NT2/D1 (cell line): ENCODE data around the gene TSPAN14.

ENCODE experiments used
- DNase-seq: peaks from one replicate; pipeline ENCODE4 v3.0.0-alpha.2; 2011; ENCODE audit warnings: low read depth, low spot score
- H3K27me3 ChIP-seq: 2 replicates; pipeline ENCODE4 v1.6.0; 2011; ENCODE audit warnings: mild to moderate bottlenecking; ENCODE audit not compliant: insufficient read length, insufficient read depth
- H3K36me3 ChIP-seq: 2 replicates; pipeline ENCODE4 v1.6.1; 2011; ENCODE audit warnings: mild to moderate bottlenecking, low read length, mixed read lengths; ENCODE audit not compliant: insufficient read depth, insufficient read length
- H3K4me1 ChIP-seq: 2 replicates; pipeline ENCODE4 v1.5.1; 2011; ENCODE audit not compliant: insufficient read depth, insufficient read length
- H3K4me3 ChIP-seq: 2 replicates; pipeline ENCODE4 v1.5.1; 2011; ENCODE audit warnings: low read depth; ENCODE audit not compliant: insufficient read length
- H3K9ac ChIP-seq: 2 replicates; pipeline ENCODE4 v1.6.0; 2011; ENCODE audit warnings: low read depth; ENCODE audit not compliant: insufficient read length
- H3K9me3 ChIP-seq: 2 replicates; pipeline ENCODE4 v1.5.1; 2011; ENCODE audit warnings: mild to moderate bottlenecking, low read length; ENCODE audit not compliant: insufficient read depth
- SUZ12 ChIP-seq: IDR thresholded peaks from 2 replicates; pipeline ENCODE4 v1.6.1; 2011; ENCODE audit not compliant: insufficient read length, insufficient read depth; ENCODE audit errors: extremely low read depth
- YY1 ChIP-seq: IDR thresholded peaks from 2 replicates; pipeline ENCODE4 v1.6.1; 2011; ENCODE audit not compliant: insufficient read length, insufficient read depth
- ZNF274 ChIP-seq: IDR thresholded peaks from 2 replicates; pipeline ENCODE4 v1.6.1; 2011; ENCODE audit warnings: mild to moderate bottlenecking, low read depth, low read length

The TSPAN14 gene

DNA sequence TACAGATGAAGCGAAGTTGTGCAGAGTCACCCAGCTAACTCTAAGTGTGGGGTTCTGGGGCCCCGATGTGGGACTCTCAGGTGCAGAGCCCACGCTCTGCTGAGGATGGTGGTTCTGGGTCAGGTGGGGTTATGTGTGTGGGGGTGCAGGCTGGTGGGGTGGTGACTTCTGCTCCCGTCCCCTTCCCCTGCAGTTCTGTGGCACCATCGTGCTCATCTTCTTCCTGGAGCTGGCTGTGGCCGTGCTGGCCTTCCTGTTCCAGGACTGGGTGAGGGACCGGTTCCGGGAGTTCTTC lies 54.9 kb downstream of the TSPAN14 start:
- Histone ChIP-seq H3K4me1 (peaks cover 2% of the 10 kb centered on the region), H3K36me3 (peaks cover 55% of the 10 kb centered on the region)
- DNase-seq, result no peak

DNA sequence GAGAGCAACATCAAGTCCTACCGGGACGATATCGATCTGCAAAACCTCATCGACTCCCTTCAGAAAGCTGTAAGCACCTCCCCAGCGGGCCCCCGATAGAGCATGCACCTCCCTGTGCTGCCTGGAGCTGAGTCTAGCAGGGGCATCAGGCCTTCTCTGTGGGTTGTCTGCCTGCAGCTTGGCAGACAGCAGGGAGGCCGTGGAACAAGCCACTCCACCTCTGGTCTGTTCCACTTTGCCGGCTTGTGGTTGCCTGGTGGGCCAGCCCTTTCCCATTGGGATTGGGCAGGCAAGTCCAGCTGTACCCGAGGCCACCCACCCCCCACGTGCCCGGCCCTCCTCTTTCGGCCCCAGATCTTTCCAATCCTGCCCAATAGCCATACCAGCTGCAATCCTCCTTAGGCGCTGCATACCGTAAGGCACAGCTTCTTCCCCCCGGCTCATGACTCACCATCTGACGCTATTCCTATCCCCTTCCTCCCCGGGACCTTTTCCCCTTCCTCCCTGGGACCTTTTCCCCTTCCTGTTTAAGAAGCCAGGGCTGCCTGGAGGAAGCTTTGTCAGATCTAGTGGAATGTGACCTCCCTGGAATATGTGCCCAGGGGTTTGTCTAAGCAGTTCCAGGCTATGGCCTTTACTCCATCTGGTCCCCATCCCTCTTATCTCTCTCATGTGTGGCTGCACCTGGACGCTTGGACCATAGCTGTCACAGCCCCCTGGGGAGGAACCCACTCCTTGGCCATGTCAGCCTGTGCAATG lies 55.5 kb downstream of the TSPAN14 start:
- H3K27me3 ChIP-seq, result no peaks in the 10 kb centered on the region
- DNase-seq, result no peak
- peaks cover 60% of the 10 kb centered on the region for H3K36me3 ChIP-seq
- H3K4me3 ChIP-seq, result no peak overlapping the region
- H3K9ac ChIP-seq, result no peak overlapping the region
- TF ChIP-seq SUZ12, result no peak
- TF ChIP-seq ZNF274, result no peak
- no peak for TF ChIP-seq YY1
- H3K4me1 ChIP-seq, result peaks cover 2% of the 10 kb centered on the region
- H3K9me3 ChIP-seq, result no peaks in the 10 kb centered on the region

More for the DNA sequence above, 54.9 kb downstream of the TSPAN14 start:
- H3K9ac ChIP-seq, result no peak overlapping the region
- no peaks in the 10 kb centered on the region for H3K27me3 ChIP-seq
- H3K9me3 ChIP-seq, result no peaks in the 10 kb centered on the region
- TF ChIP-seq SUZ12 (no peak), ZNF274 (no peak), YY1 (no peak)
- no peak overlapping the region for H3K4me3 ChIP-seq

DNA sequence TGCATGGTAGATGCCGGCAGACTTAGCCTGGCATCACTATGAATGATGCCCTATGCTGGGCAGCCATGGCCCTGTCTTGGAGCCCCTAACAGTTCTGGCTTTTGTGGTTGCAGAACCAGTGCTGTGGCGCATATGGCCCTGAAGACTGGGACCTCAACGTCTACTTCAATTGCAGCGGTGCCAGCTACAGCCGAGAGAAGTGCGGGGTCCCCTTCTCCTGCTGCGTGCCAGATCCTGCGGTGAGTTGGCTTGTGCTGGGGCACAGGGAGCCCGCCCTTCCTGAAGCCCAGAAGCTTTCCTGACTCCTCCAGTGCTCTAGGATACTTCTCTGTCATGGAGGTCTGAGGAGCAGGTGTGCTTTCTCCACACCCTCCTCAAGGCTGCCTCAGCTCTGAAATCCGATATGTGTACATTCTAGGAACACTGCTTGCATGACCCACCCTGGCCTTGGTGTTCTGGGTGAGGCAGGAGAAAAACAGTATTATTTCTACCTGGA lies 58.0 kb downstream of the TSPAN14 start:
- Histone ChIP-seq H3K27me3 (no peaks in the 10 kb centered on the region), H3K4me1 (peaks cover 2% of the 10 kb centered on the region)

DNA sequence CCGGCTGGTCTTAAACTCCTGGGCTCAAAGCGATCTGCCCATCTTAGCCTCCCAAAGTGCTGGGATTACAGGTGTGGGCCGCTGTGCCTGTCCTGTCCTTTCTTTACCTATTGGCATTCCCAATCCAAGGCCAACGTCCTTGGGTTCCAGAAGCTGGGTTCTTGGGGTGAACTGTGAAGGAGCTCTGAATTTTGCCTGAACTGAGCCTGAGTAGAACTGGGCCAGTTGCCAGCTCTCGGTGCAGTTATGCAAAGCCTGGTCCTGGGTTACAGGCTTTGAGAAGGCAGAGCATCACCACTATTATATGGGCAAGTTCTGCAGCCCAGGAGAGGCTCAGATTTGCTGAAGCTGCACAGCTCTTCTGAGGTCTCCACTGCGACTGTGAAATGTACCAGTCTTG lies 59.0 kb downstream of the TSPAN14 start:
- no peak for DNase-seq
- no peak for TF ChIP-seq YY1
- TF ChIP-seq ZNF274, result no peak
- TF ChIP-seq SUZ12, result no peak
- Histone ChIP-seq H3K4me3 (no peak overlapping the region), H3K9me3 (no peaks in the 10 kb centered on the region), H3K27me3 (no peaks in the 10 kb centered on the region), H3K9ac (no peak overlapping the region), H3K4me1 (no peaks in the 10 kb centered on the region), H3K36me3 (peaks cover 78% of the 10 kb centered on the region)

More for the DNA sequence above, 58.0 kb downstream of the TSPAN14 start:
- Histone ChIP-seq H3K4me3 (no peak overlapping the region), H3K36me3 (peaks cover 72% of the 10 kb centered on the region), H3K9me3 (no peaks in the 10 kb centered on the region), H3K9ac (no peak overlapping the region)
- no peak for TF ChIP-seq ZNF274
- no peak for TF ChIP-seq SUZ12
- TF ChIP-seq YY1, result no peak
- DNase-seq, result no peak

DNA sequence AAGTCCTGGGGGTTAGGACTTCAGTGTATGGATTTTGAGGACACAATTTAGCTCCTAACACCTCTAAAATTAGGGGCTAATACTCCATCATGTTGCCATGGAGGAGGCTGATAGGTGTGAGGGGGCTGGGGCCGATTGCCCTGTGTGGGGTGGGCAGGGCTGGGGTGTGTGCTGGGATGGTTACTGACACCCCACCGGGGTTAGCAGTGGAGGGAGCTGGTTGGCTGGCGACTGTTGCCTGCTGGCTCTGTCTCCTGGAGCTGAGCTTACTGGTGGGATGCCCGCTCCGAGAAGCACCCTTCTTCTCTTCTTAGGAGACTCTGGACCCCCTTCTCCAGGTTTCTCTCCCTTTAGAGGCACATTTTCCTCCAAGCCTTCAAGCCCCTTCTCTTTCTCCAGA lies 61.4 kb downstream of the TSPAN14 start:
- H3K27me3 ChIP-seq, result no peaks in the 10 kb centered on the region
- DNase-seq, result no peak
- H3K36me3 ChIP-seq, result peaks cover 84% of the 10 kb centered on the region
- TF ChIP-seq ZNF274, result no peak
- no peak for TF ChIP-seq YY1
- TF ChIP-seq SUZ12, result no peak
- H3K9ac ChIP-seq, result no peak overlapping the region
- peaks cover 3% of the 10 kb centered on the region for H3K4me1 ChIP-seq
- H3K4me3 ChIP-seq, result no peak overlapping the region
- H3K9me3 ChIP-seq, result no peaks in the 10 kb centered on the region

DNA sequence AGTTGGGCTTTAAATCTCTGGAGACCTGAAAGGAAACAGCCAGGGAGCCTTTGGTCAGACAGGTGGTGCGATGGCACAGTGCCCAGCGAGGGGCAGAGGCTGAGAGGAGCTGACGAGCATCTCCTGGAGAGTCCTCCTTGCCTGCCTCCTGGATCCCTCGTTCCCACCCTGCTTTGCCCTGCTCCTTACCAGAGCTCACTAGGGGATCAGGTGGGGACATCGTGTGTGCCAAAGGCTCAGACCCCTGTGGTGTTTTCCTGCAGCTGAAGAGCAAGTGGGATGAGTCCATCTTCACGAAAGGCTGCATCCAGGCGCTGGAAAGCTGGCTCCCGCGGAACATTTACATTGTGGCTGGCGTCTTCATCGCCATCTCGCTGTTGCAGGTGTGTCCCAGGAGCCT lies 61.8 kb downstream of the TSPAN14 start:
- TF ChIP-seq SUZ12 (no peak), ZNF274 (no peak), YY1 (no peak)

DNA sequence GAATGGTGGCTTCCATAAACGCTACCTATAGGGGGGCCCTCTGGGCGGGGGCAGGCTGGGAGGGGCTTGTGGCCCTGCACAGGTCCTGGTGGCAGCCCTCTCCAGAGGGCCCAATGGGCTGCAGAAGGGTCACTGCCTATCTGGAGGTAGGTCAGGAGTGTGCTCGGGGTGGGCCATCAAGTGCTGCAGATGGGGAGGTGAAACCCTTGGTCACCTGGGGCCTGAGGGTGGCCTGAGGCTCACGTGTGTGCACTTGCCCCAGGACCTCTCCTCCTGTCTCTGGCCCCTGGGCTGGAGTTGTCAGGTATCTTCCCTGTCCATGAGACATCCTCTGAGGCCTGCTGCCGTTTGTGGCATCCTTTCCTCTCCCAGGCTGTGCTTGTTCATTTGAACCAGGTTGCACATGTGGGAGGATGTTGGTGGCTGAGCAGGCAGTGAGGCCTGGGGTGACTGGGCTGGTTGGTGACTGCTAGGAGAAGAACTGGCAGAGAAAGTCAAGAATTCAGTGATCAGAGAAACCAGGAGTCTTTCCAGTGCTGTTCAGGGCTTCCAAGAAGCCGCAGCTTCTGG lies 62.5 kb downstream of the TSPAN14 start:
- no peaks in the 10 kb centered on the region for H3K27me3 ChIP-seq
- H3K36me3 ChIP-seq, result peaks cover 84% of the 10 kb centered on the region
- no peak overlapping the region for H3K4me3 ChIP-seq
- no peak for TF ChIP-seq ZNF274
- TF ChIP-seq SUZ12, result no peak
- no peak for TF ChIP-seq YY1
- no peaks in the 10 kb centered on the region for H3K9me3 ChIP-seq
- H3K4me1 ChIP-seq, result peaks cover 3% of the 10 kb centered on the region
- no peak for DNase-seq
- H3K9ac ChIP-seq, result no peak overlapping the region

More for the DNA sequence above, 61.8 kb downstream of the TSPAN14 start:
- Histone ChIP-seq H3K4me1 (peaks cover 3% of the 10 kb centered on the region), H3K36me3 (peaks cover 85% of the 10 kb centered on the region), H3K9me3 (no peaks in the 10 kb centered on the region), H3K9ac (no peak overlapping the region), H3K4me3 (no peak overlapping the region), H3K27me3 (no peaks in the 10 kb centered on the region)
- DNase-seq, result no peak
